SK-N-SH treated with all-trans-retinoic acid at 6 μM for 48 hours (cell line): ENCODE results near the gene DNLZ.
A peak's percentile ranks its signal among the peaks of the same experiment; 100 is the strongest.

Experiments used
- ATAC-seq: fragments of 200-7000 bp; cut with Tn5 transposase; 3 replicates; pipeline ENCODE4 v1.9.1; 2020; ENCODE audit warnings: mild to moderate bottlenecking, moderate library complexity
- ARNTL ChIP-seq: fragments of 450-650 bp; formaldehyde crosslinking; IDR thresholded peaks from 2 replicates; pipeline ENCODE4 v1.5.0; 2020; ENCODE audit warnings: low read depth, mild to moderate bottlenecking, moderate library complexity, borderline replicate concordance
- BACH2 ChIP-seq: fragments of 250-450 bp; sonication (Bioruptor Pico); IDR thresholded peaks from 2 replicates; pipeline ENCODE4 v1.9.0; 2021; ENCODE audit warnings: mild to moderate bottlenecking, borderline replicate concordance
- CSDC2 ChIP-seq: fragments of 250-450 bp; sonication (Bioruptor Pico); IDR thresholded peaks from 2 replicates; pipeline ENCODE4 v1.5.0; 2020; ENCODE audit warnings: mild to moderate bottlenecking, moderate library complexity
- ISL1 ChIP-seq: fragments of 250-450 bp; sonication (Bioruptor Pico); IDR thresholded peaks from 2 replicates; pipeline ENCODE4 v2.1.2; 2022; ENCODE audit warnings: mild to moderate bottlenecking, moderate library complexity
- PPARA ChIP-seq: fragments of 250-450 bp; sonication (Bioruptor Pico); IDR thresholded peaks from 2 replicates; pipeline ENCODE4 v1.5.0; 2020; ENCODE audit warnings: mild to moderate bottlenecking, borderline replicate concordance
- RARB ChIP-seq: fragments of 250-450 bp; sonication (Bioruptor Pico); IDR thresholded peaks from 2 replicates; pipeline ENCODE4 v1.8.0; 2021; ENCODE audit warnings: mild to moderate bottlenecking, moderate library complexity
- SNAI2 ChIP-seq: fragments of 250-450 bp; sonication (Bioruptor Pico); IDR thresholded peaks from 2 replicates; pipeline ENCODE4 v1.5.0; 2020; ENCODE audit warnings: mild to moderate bottlenecking, moderate library complexity
- TCF4 ChIP-seq: fragments of 250-450 bp; sonication (Bioruptor Pico); IDR thresholded peaks from 2 replicates; pipeline ENCODE4 v1.8.0; 2021; ENCODE audit warnings: mild to moderate bottlenecking, moderate library complexity, borderline replicate concordance
- TOX ChIP-seq: fragments of 250-450 bp; sonication (Bioruptor Pico); IDR thresholded peaks from 2 replicates; pipeline ENCODE4 v1.8.0; 2021; ENCODE audit warnings: mild to moderate bottlenecking, moderate library complexity, borderline replicate concordance
- ZC3H10 ChIP-seq: fragments of 250-450 bp; sonication (Bioruptor Pico); IDR thresholded peaks from 2 replicates; pipeline ENCODE4 v1.5.1; 2021; ENCODE audit warnings: mild to moderate bottlenecking, moderate library complexity
- ZFP3 ChIP-seq: fragments of 250-450 bp; sonication (Bioruptor Pico); IDR thresholded peaks from 2 replicates; pipeline ENCODE4 v1.5.0; 2020; ENCODE audit warnings: mild to moderate bottlenecking, moderate library complexity
- ZFP30 ChIP-seq: fragments of 450-650 bp; formaldehyde crosslinking; IDR thresholded peaks from 2 replicates; pipeline ENCODE4 v1.5.0; 2022; ENCODE audit warnings: mild to moderate bottlenecking, moderate library complexity
- ZNF565 ChIP-seq: fragments of 450-650 bp; formaldehyde crosslinking; conservative IDR thresholded peaks from 2 replicates; pipeline ENCODE4 v1.5.0; 2020; ENCODE audit warnings: low read depth, mild to moderate bottlenecking, moderate library complexity
- ZNF70 ChIP-seq: fragments of 450-650 bp; formaldehyde crosslinking; IDR thresholded peaks from 2 replicates; pipeline ENCODE4 v1.5.0; 2020; ENCODE audit warnings: mild to moderate bottlenecking, moderate library complexity
- ZNF8 ChIP-seq: fragments of 450-650 bp; formaldehyde crosslinking; IDR thresholded peaks from 2 replicates; pipeline ENCODE4 v1.5.0; 2020; ENCODE audit warnings: mild to moderate bottlenecking, moderate library complexity
- TF ChIP-seq, protein P1 (sequence below): fragments of 250-450 bp; sonication (Bioruptor Pico); IDR thresholded peaks from 2 replicates; pipeline ENCODE4 v1.8.0; 2020; ENCODE audit warnings: mild to moderate bottlenecking, moderate library complexity, borderline replicate concordance
- TF ChIP-seq, protein P2 (sequence below): fragments of 250-450 bp; sonication (Bioruptor Pico); IDR thresholded peaks from 2 replicates; pipeline ENCODE4 v1.5.1; 2021; ENCODE audit warnings: mild to moderate bottlenecking, moderate library complexity
- TF ChIP-seq, protein P3 (sequence below): fragments of 250-450 bp; sonication (Bioruptor Pico); IDR thresholded peaks from 2 replicates; pipeline ENCODE4 v1.5.0; 2020; ENCODE audit warnings: mild to moderate bottlenecking, moderate library complexity
- TF ChIP-seq, protein P4 (sequence below): fragments of 250-450 bp; sonication (Bioruptor Pico); IDR thresholded peaks from 2 replicates; pipeline ENCODE4 v1.5.1; 2020; ENCODE audit warnings: low read depth, mild to moderate bottlenecking, moderate library complexity
- TF ChIP-seq, protein P5 (sequence below): fragments of 250-450 bp; sonication (Bioruptor Pico); IDR thresholded peaks from 2 replicates; pipeline ENCODE4 v1.8.0; 2021; ENCODE audit warnings: low read depth, mild to moderate bottlenecking, moderate library complexity, borderline replicate concordance

The DNLZ gene

DNA sequence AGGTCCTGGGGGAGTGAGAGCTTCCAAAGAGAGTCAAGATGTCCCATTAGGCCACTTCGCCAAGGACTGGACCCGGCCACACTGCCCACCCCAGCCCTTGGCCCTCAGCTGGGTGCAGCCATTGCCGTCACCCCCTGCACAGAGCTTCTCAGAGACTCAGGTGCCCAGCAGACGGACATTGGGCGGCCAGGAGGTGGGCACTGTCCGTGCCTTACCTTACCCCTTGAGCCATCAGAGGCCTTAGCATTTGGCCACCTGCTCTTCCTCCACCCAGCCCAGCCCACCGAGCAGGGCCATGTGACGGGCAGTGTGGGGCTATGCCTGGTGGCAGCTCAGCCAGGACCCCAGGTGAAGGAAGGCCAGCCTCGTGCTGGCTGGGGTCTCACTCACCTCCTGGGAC lies 3.3 kb upstream of the DNLZ start:
- no peak for TF ChIP-seq ARNTL
- ATAC-seq = no peak

DNA sequence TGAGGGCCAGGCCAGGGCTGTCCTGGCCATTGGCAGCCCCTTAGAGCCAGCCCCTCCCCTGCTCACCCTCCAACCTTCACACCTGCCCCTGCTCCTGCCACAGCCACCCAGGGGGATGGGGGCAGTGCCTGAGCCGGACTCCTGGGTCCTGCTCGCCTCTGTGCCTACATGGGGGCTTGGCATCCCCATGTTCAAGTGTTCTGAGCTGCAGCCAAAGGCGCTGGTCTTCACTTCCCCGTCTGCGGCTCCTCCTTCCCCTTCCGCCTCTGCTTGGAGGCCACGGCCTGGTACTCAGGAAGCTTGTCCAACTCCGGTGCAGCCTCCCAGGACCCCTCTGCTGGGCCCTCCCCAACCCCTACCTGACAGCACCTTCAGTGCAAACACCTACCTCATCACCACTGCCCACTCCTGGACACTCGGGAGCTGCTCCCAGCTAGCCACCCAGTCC lies 2.3 kb upstream of the DNLZ start:
- no peak for ATAC-seq
- no peak for TF ChIP-seq ZNF565 (CRISPR knock-in tag)
- TF ChIP-seq ZNF70 = no peak
- no peak for TF ChIP-seq ZC3H10 (CRISPR knock-in tag)
- no peak for TF ChIP-seq ZFP3
- TF ChIP-seq, protein P1, sequence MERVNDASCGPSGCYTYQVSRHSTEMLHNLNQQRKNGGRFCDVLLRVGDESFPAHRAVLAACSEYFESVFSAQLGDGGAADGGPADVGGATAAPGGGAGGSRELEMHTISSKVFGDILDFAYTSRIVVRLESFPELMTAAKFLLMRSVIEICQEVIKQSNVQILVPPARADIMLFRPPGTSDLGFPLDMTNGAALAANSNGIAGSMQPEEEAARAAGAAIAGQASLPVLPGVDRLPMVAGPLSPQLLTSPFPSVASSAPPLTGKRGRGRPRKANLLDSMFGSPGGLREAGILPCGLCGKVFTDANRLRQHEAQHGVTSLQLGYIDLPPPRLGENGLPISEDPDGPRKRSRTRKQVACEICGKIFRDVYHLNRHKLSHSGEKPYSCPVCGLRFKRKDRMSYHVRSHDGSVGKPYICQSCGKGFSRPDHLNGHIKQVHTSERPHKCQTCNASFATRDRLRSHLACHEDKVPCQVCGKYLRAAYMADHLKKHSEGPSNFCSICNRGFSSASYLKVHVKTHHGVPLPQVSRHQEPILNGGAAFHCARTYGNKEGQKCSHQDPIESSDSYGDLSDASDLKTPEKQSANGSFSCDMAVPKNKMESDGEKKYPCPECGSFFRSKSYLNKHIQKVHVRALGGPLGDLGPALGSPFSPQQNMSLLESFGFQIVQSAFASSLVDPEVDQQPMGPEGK (CRISPR knock-in tag) = no peak
- no peak for TF ChIP-seq TCF4 (CRISPR knock-in tag)
- no peak for TF ChIP-seq RARB (CRISPR knock-in tag)
- TF ChIP-seq, protein P2, sequence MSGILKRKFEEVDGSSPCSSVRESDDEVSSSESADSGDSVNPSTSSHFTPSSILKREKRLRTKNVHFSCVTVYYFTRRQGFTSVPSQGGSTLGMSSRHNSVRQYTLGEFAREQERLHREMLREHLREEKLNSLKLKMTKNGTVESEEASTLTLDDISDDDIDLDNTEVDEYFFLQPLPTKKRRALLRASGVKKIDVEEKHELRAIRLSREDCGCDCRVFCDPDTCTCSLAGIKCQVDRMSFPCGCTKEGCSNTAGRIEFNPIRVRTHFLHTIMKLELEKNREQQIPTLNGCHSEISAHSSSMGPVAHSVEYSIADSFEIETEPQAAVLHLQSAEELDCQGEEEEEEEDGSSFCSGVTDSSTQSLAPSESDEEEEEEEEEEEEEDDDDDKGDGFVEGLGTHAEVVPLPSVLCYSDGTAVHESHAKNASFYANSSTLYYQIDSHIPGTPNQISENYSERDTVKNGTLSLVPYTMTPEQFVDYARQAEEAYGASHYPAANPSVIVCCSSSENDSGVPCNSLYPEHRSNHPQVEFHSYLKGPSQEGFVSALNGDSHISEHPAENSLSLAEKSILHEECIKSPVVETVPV = no peak
- no peak for TF ChIP-seq ZNF8 (CRISPR knock-in tag)
- TF ChIP-seq, protein P3, sequence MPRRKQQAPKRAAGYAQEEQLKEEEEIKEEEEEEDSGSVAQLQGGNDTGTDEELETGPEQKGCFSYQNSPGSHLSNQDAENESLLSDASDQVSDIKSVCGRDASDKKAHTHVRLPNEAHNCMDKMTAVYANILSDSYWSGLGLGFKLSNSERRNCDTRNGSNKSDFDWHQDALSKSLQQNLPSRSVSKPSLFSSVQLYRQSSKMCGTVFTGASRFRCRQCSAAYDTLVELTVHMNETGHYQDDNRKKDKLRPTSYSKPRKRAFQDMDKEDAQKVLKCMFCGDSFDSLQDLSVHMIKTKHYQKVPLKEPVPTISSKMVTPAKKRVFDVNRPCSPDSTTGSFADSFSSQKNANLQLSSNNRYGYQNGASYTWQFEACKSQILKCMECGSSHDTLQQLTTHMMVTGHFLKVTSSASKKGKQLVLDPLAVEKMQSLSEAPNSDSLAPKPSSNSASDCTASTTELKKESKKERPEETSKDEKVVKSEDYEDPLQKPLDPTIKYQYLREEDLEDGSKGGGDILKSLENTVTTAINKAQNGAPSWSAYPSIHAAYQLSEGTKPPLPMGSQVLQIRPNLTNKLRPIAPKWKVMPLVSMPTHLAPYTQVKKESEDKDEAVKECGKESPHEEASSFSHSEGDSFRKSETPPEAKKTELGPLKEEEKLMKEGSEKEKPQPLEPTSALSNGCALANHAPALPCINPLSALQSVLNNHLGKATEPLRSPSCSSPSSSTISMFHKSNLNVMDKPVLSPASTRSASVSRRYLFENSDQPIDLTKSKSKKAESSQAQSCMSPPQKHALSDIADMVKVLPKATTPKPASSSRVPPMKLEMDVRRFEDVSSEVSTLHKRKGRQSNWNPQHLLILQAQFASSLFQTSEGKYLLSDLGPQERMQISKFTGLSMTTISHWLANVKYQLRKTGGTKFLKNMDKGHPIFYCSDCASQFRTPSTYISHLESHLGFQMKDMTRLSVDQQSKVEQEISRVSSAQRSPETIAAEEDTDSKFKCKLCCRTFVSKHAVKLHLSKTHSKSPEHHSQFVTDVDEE = no peak
- no peak for TF ChIP-seq SNAI2
- TF ChIP-seq ARNTL = no peak
- TF ChIP-seq BACH2 (CRISPR knock-in tag) = no peak
- TF ChIP-seq, protein P4, sequence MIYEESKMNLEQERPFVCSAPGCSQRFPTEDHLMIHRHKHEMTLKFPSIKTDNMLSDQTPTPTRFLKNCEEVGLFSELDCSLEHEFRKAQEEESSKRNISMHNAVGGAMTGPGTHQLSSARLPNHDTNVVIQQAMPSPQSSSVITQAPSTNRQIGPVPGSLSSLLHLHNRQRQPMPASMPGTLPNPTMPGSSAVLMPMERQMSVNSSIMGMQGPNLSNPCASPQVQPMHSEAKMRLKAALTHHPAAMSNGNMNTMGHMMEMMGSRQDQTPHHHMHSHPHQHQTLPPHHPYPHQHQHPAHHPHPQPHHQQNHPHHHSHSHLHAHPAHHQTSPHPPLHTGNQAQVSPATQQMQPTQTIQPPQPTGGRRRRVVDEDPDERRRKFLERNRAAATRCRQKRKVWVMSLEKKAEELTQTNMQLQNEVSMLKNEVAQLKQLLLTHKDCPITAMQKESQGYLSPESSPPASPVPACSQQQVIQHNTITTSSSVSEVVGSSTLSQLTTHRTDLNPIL = no peak
- no peak for TF ChIP-seq ZFP30 (CRISPR knock-in tag)
- TF ChIP-seq TOX (CRISPR knock-in tag) = no peak
- no peak for TF ChIP-seq ISL1 (CRISPR knock-in tag)

DNA sequence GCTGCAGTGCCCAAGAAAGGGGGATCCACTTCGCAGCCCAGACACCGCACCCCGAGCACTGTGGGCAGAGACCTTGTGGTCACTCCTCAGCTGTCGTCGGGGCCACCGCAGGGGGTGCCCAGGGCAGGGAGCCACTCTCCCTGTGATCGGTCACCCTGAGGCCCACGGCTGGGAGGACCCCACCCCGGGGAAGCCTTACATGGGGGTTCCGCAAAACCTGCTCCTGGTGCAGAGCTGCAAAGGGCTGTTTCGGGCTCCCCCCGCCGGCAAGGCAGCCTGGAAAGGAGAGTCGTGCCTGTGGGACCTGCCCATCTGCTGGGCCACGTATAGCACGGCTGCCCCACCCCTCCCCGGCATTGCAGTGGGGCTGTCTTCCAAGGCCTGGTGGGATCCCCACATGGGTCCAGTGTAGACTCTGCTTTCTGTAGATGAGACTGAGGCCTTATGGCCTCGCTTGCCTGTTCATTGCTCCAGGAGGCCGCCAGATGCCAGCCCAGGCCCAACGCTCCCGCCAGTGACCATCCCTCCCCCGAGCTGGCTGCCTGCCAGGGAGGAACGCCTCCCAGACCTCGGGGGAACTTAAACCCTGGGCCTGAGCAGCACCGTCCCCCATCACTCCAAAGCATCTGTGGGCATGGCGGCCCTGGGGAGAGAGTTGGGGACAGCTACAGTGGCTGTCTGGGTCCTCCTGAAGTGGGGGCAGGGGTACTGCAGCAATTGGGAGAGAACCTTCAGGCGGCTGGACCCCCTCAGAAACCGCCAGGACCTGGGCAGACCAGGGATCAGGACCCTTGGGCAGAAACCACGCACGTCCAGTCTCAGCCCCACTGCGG lies 1.6 kb upstream of the DNLZ start:
- TF ChIP-seq TOX (CRISPR knock-in tag) (no peak), TCF4 (CRISPR knock-in tag) (peak; percentile 52; the same call in 1 of the 2 replicates)
- ATAC-seq = no peak

DNA sequence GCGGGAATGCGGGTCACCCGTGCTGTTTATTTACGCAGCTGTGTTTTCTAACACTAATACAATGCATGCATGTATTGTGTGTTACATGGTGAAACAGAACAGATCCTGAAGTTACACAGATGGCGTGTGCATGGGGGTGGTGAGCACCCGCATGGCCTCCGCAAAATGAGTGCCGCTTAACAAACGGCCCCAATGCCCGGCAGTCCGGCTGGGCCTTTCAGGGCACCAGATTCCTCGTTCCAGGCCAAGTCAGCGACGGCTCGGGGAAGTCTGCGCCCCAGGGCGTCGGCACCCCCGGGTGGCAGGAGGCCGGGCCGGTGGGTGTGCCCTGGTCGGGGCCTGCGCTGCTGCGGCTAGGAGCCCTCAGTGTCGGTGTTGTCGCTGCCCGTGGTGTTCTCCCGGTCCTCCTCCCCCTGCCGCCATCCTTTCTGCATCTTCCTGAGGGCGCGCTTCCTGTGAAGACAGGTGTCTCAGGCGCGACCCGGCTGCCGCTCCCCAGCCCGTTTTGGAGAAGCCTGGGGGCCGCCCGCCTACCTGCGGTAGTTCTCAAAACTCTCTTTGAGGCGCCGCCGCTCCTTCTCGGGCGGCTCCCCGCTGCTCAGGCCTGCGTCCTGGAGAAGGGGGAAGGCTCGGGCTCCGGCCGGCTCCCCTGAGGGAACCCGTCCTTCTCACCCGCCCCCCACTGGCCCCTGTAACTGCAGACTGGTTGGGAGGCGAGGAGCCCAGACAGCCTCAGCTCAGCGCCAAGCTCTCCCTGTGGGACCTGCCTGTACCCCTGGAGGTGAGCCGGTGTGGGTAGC lies 605 bp upstream of the DNLZ start:
- no peak for ATAC-seq
- TF ChIP-seq, protein P1 (CRISPR knock-in tag) = no peak
- no peak for TF ChIP-seq ZNF8 (CRISPR knock-in tag)
- no peak for TF ChIP-seq PPARA (CRISPR knock-in tag)
- TF ChIP-seq, protein P5, sequence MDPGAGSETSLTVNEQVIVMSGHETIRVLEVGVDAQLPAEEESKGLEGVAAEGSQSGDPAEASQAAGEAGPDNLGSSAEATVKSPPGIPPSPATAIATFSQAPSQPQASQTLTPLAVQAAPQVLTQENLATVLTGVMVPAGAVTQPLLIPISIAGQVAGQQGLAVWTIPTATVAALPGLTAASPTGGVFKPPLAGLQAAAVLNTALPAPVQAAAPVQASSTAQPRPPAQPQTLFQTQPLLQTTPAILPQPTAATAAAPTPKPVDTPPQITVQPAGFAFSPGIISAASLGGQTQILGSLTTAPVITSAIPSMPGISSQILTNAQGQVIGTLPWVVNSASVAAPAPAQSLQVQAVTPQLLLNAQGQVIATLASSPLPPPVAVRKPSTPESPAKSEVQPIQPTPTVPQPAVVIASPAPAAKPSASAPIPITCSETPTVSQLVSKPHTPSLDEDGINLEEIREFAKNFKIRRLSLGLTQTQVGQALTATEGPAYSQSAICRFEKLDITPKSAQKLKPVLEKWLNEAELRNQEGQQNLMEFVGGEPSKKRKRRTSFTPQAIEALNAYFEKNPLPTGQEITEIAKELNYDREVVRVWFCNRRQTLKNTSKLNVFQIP = no peak
- no peak for TF ChIP-seq CSDC2
- no peak for TF ChIP-seq ZC3H10 (CRISPR knock-in tag)
- TF ChIP-seq ZFP30 (CRISPR knock-in tag) = no peak
- TF ChIP-seq, protein P3 = no peak
- no peak for TF ChIP-seq RARB (CRISPR knock-in tag)
- TF ChIP-seq ZFP3 = no peak
